Gastroesophageal sphincter (tissue), 3 donors: ENCODE results near the gene ABCA6.

ENCODE experiments used
- CTCF ChIP-seq, 4 experiments: fragments of 200-600 bp in 2 of 4; fragments of 450-650 bp in 2 of 4; sonication (generic) in 1 of 4; IDR thresholded peaks; one replicate each; pipeline ENCODE4 v1.5.1; 2017 to 2019; ENCODE audit warnings: antibody characterized with exemption in 4 of 4, mild to moderate bottlenecking in 2 of 4, moderate library complexity in 2 of 4
- POLR2A ChIP-seq, 2 donors: fragments of 450-650 bp; IDR thresholded peaks; one replicate each; pipeline ENCODE4 v1.6.1; 2017; ENCODE audit warnings: antibody characterized with exemption in 2 of 2, mild to moderate bottlenecking in 2 of 2, moderate library complexity in 1 of 2
- POLR2AphosphoS5 ChIP-seq: sonication (generic); formaldehyde crosslinking; IDR thresholded peaks from one replicate; pipeline ENCODE4 v1.6.1; 2017; ENCODE audit warnings: antibody characterized with exemption

GRCh38 chr17:69098625-69099024, 43.1 kb downstream of the ABCA6 start:
- no peak for TF ChIP-seq CTCF (IDR thresholded peaks at IDR 0.05)
- TF ChIP-seq POLR2A (IDR thresholded peaks at IDR 0.05) = no peak
- TF ChIP-seq POLR2AphosphoS5 = no peak
